CD4-positive, alpha-beta T cell treated with Interferon alpha-2 for 1 hour (primary cell): ENCODE measurements around the gene PLGRKT.
A peak's percentile ranks its signal among the peaks of the same experiment; 100 is the strongest.
"Not testable (repeated sequence)": the region's sequence is repeated elsewhere in the genome, so short reads cannot be mapped to it uniquely, and the experiment has no call there.

Source experiments
- DNase-seq, 2 donors: peaks; one replicate each; pipeline ENCODE4 v3.0.0-alpha.2; 2020 to 2022

Gene PLGRKT

DNA sequence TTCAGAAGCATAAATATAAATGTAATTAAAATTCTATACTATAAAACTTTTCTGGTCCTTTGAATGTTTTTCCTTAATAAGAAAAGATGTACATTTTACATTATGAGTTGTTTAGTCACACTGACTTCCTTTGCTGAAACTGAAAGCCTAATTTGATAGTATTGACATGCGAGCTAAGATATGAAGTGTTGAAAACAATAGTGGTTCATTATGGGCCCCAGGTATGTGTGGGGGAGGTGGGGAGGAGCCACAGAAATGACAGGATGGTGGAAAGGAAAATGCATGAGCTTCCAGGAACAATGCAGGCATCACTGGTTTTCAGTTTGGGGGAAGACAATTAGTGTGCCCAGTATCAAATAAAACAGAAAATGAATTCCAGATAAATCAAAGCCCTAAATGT lies 62.6 kb downstream of the PLGRKT start:
- DNase-seq: peak in 1 of 2 donors; percentile 8

DNA sequence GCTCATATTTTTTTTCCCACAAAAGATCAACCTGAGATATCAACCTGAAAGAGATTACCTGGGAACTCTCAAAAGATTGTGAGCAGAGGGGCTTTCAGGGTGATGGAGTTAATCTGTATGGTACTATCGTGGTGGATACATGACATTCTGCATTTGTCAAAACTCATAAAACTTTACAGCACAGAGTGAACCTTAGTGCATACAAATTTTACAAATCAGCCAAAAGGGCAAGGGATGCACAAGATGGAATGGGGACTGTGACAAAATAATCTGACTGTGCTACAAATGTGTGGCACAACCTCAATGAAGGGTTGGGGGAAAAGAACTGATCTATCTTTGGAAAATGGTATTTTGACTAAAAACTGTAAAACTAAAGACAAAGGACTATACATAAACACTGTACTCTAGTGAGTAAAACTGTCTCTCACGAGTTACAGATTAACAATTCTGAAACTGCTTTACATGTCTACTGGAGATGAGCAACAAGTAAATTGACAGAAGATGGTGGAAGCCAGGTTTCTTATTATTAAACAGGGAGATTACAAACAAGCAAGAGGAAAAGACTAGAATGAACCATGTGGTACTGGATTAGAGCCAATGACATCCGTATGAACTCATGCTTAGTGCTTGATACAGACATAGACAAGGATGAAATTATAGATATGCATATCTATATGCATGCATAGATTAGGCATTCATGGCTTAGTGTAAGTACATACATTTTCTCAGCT lies 73.3 kb downstream of the PLGRKT start:
- no peak for DNase-seq

DNA sequence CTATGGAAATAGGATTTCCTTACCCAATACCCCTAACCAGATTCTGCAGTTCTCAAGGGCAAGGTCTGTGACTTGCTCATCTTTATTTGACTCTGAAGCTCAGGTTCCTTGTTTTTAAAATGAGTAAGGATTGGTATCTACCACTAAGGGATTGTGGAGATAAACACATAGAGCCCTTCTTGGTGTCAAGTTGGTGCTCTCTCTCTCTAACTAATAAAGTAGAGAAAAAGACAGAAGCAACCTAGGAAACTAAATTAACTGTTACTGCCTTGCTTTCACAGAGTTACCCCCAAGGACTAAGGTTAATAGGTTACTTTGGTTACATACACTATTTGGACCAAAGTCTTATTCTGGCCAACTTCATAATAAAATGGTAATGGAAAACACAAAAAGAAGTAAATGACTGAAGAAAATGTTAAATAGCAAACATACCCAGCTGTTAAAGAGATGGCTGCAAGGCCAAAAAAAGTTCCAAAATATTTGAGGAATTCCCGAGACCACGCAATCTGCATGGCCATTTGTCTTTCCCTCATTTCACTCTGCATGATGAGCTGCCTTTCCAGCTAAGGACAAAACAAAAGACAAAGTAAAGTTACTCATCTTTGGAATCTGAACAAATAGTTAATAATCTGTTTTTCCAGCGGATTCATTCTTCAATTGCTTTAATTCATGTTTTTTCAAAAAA lies 76.3 kb downstream of the PLGRKT start:
- no peak for DNase-seq

DNA sequence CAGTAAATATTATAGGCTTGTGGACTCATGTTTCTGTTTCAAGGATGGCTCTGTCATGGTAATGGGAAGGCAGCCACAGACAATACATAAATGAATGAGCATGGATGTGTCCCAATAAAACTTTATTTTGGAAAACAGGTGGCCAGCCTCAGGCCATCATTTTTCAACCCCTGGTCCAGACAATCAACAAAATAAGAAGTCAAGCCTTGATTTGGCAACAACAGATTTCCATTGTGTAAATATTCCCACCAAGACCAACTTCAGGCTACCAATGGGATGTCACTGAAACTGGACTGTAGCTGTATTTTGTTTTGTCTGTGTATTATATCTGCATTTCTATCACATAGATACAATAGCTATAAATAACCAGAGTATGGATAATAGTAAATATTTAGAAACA lies 77.4 kb downstream of the PLGRKT start:
- no peak for DNase-seq

DNA sequence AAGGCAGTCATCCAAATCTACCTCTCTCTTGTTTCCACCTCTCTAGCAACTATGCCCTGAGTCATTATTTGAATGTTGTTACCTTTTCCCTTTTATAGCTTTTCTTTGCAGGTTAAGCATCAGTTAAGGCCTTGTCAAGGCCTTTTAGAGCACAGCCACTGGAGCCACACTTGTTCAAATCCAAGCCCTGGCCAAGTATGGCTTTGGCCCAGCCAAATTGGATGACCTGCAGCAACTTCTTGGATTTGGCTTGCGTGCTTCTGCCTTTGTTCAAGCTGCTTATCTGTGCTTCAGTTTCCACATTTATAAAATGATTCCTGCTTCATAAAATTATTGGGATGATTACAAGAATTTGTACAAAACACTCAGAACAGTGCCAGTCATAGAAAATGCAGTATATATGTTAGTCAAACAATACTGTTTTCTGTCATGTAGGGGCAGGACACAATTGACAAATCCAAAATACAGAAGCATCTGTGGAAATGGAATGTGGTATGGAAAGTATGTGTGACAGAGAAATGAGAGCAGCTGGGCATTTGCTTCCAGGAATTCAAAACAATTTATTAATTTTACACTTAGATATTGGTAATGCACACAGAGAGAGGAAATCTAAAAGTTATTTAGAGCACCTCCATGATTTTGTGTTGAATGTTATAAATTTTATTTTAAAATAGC lies 80.2 kb downstream of the PLGRKT start:
- DNase-seq: no peak

DNA sequence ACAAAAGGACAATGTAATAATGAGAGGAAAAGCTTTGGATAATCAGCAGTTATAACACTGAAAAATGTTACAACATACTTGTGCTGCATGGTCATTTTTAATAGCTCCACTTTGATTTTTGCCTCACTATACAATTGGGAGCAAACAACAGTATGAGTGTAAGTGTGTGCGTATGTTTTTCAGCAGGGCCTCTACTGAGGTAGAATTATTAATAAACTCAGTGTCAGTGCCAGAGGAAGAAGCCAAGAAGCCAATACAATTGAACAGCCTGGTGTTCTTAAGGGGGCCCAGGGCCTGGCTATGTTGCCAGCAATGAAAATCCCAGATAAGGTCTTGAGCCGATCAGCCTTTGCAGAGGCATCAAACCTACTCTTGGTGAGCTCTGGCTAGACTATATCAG lies 81.9 kb downstream of the PLGRKT start:
- DNase-seq: no peak

DNA sequence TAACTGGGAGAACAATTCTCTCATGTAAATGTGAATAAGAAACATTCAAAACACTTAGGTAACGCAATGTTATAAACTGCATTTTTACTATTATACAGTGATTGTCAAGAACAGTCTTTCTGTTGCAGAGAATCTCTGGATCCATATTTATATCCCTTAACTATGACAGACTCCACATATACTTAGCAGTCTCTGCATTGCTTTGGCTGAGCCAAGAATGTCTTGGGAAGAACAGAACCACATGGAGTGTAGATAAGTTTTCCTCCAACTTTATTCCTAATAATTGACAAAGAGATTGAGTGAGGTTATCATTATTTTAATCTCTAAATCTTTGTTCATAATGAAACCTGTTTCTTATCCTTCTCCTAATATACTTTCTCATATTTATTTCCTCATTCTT lies 82.5 kb downstream of the PLGRKT start:
- no peak for DNase-seq

DNA sequence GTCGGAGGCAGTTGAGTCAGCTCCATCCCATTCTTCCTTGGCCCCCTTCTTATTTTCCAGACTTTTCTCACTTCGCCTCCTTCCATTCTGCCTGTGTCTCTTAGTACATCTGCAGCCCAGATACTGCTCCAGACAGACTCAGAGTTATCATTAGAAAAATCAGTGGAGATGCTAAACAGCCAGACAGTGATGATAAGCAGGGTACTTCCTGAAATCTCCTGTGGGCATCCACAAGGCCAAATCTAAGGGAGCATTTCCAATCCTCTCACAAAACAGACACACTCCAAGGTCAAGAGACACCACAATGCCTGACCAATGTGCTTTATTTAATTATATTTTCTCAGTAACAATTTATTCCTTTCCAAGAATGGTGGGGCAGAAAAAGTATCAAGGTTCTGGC lies 83.5 kb downstream of the PLGRKT start:
- no peak for DNase-seq

DNA sequence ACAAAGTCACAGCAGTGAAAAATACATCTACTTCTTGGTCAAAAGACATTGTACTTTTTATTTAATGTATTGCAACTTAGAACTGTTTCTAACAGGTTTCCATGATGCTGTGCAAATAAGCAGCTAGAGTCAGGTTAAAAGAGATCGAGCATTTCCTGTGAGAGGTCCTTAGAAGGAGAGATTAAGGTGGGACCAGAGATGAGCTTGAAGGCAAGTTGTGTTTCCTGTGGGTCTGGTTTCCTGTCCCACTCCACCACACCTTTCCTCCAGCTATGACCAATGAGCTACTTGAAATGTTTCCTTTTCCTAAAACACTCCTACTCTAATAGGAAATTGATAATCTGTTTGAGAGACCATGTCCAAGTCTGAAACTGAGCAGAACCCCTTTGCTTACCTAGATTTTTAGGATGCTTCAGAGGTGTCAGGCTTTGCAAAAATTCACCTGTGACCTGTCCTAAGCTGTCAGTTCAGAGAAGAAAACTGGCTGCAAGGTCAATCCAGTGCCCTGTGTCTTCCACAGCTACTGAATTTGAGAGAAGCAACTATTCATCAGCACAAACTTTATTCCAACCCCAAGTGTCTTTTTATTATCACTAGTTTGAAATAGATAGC lies 85.0 kb downstream of the PLGRKT start:
- peak in 1 of 2 donors; percentile 55 for DNase-seq

DNA sequence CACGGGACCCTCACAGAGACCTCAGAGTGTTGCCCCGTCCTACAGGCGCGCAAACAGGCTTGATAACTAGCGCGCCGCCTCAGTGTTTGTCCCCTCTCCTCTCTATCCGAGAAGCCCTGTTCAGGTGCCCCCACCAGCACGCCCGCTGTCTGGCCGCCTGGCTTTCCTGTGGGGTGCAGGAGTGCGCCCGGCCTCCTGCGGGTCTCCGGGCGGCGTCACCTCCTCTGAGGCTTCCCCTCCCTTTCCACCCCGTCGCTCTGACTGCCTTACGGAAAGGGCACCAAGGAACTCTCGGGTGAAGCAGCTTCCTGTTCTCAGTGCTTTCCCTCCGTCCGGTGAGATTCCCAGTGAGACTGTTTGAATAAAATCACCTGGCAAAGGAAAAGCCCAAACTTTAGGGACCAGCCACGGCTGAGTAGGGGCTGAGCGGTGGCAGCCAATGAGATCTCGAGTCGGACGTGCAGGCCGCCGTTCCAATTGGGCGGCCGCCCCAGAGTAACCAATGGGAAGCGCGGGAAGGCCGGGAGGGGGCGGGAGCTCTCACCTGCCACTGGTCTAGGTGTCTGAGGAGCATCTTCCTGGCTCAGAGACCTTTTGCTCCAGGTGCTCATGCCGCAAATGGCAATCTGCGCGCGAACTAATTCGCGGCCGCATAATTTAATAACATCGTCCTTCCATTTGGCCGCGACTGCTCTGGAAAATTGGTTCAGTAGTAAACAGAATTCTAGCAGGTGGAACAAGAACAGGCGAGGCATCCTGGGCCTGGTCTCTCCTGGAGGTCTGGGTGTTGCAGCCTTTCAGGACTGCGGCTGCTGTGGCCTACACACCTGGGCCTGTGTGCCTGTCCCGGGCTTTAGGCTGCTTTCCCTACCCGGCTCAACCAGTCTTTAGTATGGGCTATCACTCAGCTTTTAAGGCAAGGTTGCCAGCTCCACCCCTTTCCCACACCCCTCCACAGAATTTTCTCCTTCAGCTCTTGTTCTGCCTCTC lies 98.4 kb downstream of the PLGRKT start, which contains the start of gene RLN1:
TSS of gene RLN1 (minus strand) at position 885 of the 990 bp plus-strand sequence. CDS start at position 755, 130 bp downstream.
- peak in 1 of 2 donors; percentile 25 for DNase-seq

DNA sequence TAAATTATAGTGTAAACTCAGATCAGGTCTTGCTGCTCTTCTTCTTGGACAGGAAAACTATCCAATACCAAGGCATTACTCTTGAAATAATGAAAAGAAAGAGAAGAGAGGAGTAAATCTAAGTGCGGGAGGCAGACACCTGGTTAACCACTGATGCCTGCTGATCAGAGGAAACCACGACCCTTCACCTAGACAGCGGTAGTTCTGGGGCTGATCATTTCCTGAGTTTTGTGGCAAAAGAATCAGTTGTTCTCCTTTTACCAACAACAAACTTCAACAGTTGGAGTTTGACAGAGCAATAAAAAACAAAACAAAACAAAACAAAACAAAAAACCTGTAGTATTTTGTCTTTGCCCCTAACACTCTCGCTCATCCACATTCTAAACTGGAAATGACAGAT lies 101.0 kb downstream of the PLGRKT start:
- peak; percentile 24 to 58 for DNase-seq

DNA sequence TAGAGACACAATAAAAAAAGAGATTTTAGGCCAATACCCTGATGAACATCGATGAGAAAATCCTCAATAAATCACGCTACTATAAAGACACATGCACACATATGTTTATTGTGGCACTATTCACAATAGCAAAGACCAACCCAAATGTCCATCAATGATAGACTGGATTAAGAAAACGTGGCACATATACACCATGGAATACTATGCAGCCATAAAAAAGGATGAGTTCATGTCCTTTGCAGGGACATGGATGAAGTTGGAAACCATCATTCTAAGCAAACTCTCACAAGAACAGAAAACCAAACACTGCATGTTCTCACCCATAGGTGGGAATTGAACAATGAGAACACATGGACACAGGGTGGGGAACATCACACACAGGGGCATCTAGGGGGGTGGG lies 106.4 kb downstream of the PLGRKT start:
- not testable (repeated sequence) for DNase-seq

DNA sequence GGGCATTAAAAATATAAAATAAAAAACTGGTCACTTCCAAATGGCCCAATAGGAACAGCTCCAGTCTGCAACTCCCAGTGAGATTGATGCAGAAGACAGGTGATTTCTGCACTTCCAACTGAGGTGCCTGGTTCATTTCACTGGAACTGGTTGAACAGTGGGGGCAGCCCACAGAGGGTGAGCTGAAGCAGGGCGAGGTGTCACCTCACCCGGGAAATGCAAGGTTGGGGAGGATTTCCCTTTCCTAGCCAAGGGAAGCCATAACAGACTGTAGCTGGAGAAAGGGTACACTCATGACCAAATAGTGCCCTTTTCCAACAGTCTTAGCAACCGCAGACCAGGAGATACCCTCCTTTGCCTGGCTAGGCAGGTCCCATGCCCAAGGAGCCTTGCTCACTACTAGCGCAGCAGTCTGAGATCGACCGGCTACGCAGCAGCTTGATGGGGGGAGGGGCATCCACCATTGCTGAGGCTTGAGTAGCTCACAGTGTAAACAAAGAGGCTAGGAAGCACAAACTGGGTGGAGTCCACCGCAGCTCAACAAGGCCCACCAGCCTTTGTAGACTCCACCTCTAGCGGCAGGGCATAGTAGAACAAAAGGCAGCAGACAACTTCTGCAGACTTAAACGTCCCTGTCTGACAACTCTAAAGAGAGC lies 110.7 kb downstream of the PLGRKT start:
- DNase-seq: peak; percentile 58 to 62

DNA sequence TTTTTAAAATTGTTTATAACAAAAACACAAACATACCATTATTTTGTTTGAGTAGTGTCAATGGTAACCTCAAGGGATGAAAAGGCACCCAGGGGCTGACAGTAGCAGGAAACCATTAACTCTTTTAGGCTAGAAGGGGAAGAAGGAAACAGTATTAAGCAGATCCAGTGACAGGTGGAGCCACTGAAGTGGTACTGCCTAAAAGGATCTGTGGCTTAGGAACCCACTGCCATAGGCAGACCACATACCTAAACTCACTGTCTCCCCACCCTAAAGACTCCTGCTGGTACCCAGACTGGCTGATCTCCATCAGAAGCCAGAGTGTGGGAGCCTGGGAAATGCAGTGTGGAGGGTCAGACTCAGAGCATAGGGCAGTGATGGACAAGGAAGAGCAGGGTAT lies 111.5 kb downstream of the PLGRKT start:
- no peak for DNase-seq

DNA sequence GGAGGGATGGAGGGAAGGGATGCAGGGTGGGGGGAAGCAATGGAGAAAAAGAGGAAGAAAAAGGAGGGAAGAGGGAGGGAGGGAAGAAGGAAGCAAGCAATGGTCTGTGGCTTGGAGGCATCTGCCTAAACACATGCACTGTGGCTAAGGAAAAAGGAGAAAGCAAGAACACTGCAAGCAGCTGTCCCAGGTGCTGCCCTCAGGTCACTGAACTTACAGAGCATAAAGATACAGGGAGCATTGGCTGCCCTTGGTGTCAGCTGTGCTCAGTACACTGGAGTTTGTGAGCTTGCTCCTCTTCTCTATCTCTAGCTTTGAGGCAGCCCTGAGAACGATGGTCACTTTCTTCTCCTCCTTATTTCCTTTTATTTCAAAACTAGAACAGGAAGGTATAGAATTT lies 116.1 kb downstream of the PLGRKT start:
- not testable (repeated sequence) for DNase-seq

DNA sequence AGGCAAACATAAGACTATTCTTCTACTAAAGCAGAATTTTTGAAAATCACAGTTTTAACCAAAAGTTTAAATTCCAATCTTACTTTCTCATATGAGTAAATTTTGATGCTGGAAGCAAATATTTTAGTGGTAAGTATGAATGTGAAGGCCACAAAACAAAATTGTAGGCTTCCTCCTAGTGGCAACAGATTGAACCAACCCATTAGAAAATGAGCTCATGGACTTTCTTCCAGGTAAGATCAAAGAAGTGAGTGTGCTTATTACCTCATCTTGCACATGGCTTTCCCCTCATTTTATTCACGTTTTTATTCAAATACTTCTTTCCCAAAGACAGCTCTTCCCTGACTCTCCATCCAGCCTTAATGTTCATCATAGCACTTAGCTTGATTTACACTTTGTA lies 116.7 kb downstream of the PLGRKT start:
- peak in 1 of 2 donors; percentile 18 for DNase-seq

DNA sequence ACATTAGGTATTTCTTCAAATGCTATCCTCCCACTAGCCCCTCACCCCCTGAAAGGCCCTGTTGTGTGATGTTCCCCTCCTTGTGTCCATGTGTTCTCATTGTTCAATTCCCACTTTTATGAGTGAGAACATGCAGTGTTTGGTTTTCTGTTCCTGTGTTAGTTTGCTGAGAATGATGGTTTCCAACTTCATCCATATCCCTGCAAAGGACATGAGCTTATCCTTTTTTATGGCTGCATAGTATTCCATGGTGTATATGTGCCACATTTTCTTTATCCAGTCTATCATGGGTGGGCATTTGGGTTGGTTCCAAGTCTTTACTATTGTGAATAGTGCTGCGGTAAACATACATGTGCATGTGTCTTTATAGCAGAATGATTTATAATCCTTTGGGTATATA lies 121.3 kb downstream of the PLGRKT start:
- DNase-seq: not testable (repeated sequence)

DNA sequence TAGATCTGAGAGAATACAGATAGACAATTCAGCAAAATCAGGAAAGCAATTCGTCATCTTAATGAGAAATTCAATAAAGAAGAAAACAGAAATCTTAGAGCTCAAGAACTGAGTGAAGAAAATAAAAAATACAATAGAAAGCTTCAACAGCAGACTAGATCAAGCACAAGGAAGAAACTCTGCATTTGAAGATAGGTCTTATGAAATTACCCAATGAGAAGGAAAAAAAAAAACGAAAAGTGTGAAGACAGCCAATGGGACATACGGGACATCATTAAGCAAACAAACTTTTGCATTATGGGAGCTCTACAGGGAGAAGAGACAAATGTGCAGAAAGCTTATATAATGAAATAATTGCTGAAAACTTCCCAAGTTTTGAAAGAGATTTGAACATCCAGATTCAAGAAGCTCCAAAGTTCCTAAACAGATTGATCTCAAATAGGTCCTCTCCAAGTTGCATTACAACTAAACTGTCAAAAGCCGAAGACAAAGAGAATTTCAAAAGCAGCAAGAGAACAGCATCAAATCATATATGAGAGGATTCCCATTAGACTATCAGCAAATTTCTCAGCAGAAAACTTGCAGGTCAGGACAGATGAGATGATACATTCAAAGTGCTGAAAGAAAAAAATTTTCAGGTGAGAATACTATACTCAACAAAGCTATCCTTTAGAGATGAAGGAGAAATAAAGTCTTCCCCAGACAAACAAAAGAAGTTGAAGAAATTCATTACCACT lies 122.4 kb downstream of the PLGRKT start:
- DNase-seq: no peak

DNA sequence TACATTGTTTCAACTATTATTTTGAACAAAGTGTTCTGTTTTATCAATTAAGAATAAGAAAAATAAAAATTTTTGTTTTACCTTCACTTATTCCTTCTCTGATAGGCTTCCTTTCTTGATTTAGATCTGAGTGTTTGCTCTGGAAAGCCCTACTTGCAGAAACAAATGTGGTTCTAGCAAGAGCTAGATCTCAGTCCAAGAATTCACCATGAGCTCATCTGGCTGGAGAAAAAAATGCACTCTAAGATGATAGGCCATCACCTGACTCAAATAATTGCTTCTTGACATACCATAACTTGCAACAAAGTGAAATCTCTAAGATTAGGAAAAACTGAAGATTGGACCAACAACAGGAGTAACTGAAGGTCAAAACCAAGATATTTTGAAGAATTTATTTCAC lies 126.9 kb downstream of the PLGRKT start:
- no peak for DNase-seq
